Suppressor macrophage (primary cell): ENCODE measurements around the gene C2.
A peak's percentile ranks its signal among the peaks of the same experiment; 100 is the strongest.
"Not testable (repeated sequence)": the region's sequence is repeated elsewhere in the genome, so short reads cannot be mapped to it uniquely, and the experiment has no call there.

Source experiments
- DNase-seq, 4 experiments: peaks; one replicate each; pipeline ENCODE4 v3.0.0-alpha.2; 2020 to 2022

C2 gene

GRCh38 chr6:31899215-31899614 is 28.3 kb upstream of the C2 start:
- peak in 1 of 4 experiments; percentile 38 for DNase-seq

- no peak for DNase-seq
Measured at GRCh38 chr6:31899882-31900722, 27.4 kb upstream of the C2 start.

- no peak for DNase-seq
Measured at GRCh38 chr6:31900917-31901414, 26.6 kb upstream of the C2 start.

GRCh38 chr6:31901415-31901952 is 26.0 kb upstream of the C2 start:
- DNase-seq, result peak in 3 of 4 experiments; percentile 28 to 64 (median 64)

GRCh38 chr6:31901953-31902643 is 25.4 kb upstream of the C2 start, which contains the start of gene ZBTB12:
Gene ZBTB12, minus strand, starts transcription at chr6:31902086. Its CDS starts 781 bp downstream, at chr6:31901305.
- peak; percentile 78 to 91 (median 85) for DNase-seq

- no peak for DNase-seq
Measured at GRCh38 chr6:31903957-31904356, 23.6 kb upstream of the C2 start.

DNA sequence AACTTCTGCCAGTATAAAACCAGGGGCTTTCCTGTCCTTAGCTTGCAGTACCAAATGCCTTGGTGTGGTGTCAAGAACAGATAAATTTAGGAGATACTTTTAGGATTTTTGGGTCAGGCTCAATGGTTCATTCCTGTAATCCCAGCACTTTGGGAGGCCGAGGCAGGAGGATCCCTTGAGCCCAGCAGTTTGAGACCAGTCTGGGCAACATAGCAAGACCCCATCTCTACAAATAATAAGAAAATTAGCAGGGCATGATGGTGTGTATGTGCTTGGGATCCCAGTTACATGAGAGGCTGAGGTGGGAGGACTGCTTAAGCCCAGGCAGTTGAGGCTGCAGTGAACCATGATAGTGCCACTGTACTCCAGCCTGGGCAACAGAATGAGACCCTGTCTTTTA is 22.5 kb upstream of the C2 start:
- DNase-seq, result no peak

GRCh38 chr6:31906122-31906521 is 21.4 kb upstream of the C2 start:
- DNase-seq, result no peak

- DNase-seq, result not testable (repeated sequence)
Measured at GRCh38 chr6:31906727-31907126, 20.8 kb upstream of the C2 start.

- DNase-seq, result peak; percentile 73 to 93 (median 89)
Measured at GRCh38 chr6:31907158-31907813, 20.2 kb upstream of the C2 start.

GRCh38 chr6:31908255-31908654 is 19.3 kb upstream of the C2 start:
- not testable (repeated sequence) for DNase-seq

DNA sequence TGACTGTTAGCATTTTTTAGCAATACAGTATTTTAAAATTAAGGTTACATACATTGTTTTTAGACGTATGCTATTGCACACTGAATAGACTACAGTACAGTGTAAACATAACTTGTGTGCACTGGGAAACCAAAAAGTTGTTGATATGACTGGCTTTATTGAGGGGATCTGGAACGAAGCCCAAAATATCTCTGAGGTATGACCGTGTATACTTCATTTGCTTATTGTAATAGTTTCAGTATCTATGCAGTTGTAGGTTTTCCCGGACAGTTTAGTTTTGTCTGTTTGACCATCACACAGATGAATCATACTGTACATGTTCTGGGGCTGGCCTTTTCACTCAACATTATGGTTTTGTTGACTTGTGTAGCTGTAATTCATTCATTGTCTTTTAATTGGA is 18.7 kb upstream of the C2 start:
- no peak for DNase-seq

- DNase-seq, result not testable (repeated sequence)
Measured at GRCh38 chr6:31909298-31909697, 18.2 kb upstream of the C2 start.

DNA sequence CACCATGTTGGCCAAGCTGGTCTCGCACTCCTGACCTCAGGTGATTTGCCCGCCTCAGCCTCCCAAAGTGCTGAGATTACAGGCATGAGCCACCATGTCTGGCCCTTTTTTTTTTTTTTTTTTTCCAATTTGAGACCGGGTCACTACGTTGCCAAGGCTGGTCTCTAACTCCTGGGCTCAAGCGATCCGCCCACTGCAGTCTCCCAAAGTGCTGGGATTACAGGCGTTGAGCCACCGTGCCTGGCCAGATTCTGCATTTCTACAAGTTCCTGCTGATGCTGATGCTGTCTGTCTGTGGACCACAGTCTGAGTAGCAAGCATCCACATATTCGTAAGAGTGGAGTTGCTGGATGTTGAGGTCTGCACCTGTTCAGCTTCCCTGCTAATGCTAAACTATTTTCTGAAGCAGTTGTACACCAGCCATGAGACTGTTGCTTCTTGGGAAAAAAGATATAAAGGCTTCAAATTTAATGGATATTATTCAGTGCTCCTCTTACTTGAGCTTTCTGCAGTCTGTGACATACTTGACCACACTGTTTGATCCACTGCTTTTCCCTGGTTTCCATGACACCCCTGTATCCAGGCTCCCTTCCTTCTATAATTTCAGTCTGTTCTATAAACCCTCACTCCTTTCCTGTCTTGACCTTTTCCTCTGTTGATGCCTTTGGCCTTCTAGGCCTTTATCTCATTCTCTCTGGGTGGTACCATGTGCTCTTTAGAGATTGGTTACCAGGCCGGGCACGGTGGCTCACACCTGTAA is 15.5 kb upstream of the C2 start:
- DNase-seq, result no peak

- no peak for DNase-seq
Measured at GRCh38 chr6:31915351-31915750, 12.2 kb upstream of the C2 start.

DNA sequence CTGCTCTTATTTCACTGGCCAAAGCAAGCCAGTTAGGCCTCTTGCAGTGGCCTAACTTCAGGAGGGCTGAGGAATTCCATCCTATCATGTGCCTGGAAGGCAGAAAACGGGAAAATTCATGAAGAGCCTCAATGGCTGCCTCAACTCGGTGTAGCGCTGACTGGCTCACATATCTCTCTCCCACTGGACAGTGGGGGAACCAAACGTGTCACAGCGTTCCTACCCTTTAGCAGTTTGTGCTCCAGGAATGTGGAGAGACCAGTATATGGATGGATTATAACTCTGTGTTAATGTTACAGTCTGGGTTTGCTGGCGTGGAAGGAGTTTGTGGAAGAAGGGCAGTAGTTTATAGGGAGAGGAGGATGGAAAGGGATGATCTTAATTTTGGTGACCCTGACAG is 11.8 kb upstream of the C2 start:
- no peak for DNase-seq

DNA sequence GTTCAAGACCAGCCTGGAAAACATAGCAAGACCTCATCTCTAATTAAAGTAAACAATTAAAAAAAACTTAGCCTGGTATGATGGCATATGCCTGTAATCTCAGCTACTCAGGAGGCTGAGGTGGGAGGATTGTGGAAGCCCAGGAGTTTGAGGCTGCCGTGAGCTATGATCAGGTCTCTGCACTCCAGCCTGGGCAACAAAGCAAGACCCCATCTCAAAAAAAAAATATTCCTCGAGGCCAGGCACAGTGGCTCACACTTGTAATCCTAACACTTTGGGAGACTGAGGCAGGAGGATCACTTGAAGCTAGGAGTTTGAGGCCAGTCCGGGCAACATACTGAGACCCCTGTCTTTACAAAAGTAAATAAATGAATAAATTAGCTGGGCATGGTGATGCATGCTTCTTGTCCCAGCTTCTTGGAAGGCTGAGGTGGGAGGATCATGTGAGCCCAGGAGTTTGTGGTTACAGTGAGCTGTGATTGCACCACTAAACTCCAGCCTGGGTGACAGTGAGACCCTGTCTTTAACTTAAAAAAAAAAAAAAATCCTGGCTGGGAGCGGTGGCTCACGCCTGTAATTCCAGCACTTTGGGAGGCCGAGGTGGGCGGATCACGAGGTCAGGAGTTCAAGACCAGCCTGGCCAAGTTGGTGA is 9.3 kb upstream of the C2 start:
- peak; percentile 47 to 70 (median 65) for DNase-seq

DNA sequence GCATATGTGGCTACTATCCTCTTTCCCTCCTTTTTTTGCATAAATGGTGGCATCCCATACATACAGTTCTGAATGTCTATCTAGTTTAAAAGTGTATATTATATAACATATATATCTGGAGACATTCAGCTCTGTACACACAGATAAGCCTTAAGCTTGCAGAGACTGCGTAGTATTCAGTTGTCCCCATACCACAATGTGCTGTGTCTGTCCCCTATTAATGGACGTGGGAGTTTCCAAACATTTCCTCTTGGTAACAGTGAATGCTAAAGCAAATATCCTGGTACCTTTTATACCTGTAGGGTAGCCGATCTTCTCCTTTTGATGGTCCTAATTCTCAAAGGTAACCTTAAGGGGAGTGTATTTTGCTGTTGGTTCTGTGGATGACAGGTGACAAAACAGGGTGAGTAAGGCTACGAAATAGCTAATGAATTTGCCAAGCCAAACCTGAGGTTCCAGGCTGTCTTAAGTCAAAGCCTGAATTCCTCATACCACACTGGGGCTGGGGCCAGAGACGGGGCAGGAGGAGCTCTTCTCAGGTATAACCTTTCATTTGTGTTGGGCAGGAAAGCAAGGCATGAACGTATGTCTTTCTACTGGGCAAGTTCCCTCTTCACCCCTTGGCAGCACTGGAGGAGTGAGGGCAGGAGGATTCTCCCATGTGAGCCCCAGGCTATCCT is 7.8 kb upstream of the C2 start:
- DNase-seq, result no peak

GRCh38 chr6:31920811-31921210 is 6.7 kb upstream of the C2 start:
- peak; percentile 46 to 70 (median 66) for DNase-seq

DNA sequence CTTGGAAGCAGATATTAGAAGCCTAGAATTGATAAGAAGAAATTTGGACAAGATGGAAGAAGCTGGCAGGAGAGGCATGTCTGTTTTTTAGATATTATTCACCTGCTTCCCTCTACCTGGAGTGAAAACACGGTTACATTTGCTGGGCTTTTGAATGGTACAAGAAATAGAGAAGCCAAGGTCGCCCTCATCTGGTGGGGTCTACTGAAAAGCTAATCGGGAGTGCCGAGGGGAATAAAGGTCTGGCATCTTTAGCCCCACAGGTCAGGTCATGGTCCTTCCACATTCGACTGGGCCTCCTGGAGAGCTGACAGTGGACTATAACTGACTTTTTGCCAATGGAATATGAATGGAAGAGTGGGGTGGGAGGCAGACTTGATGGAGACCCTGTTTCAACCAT is 4.6 kb upstream of the C2 start:
- DNase-seq, result peak in 3 of 4 experiments; percentile 33 to 58 (median 38)
